ENCODE results near the gene HSD11B1. TPM values are rescaled to one million over a fixed set of nuclear protein-coding genes. Genes with fewer than 3 reads are reported as not detected.

Gene HSD11B1
- total RNA-seq, 1 experiment from 2014 or later = not detected

- no peak for TF ChIP-seq ARID4B (CRISPR knock-in tag; IDR thresholded peaks at IDR 0.05; ENCODE audit: borderline replicate concordance)
- no peak for TF ChIP-seq CBFB (CRISPR knock-in tag; IDR thresholded peaks at IDR 0.05; ENCODE audit: low read depth)
These were observed 43.6 kb upstream of the HSD11B1 start (continued) for GRCh38 chr1:209661071-209661470.

DNA sequence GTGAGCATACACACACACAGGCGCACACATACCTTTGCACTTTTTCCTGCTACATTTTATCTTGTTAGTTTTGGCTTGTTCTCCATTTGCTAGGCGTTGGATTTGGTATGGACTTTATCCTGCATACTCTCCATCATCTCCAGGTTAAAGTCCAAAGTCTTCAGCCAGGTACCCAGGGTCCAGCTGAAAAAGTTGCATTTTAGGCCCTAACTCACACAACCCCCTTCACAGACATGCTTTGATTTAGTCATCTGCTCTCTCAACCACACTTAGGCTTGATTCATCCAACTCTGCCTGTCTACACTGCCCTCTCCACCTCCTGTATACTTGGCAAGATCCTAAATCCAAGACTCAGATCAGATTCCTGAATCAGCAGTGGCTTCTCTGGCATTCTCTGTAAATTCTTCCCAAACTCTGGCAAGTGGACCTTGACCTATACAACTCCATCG, 41.7 kb upstream of the HSD11B1 start:
- H3K4me1 Mint-ChIP-seq = peaks cover 6% of the 10 kb centered on the region; the same call in 1 of the 2 replicates
- TF ChIP-seq GRHL2 (CRISPR knock-in tag; IDR thresholded peaks at IDR 0.05; ENCODE audit: insufficient replicate concordance, severe bottlenecking) (no peak), NFE2L1 (CRISPR knock-in tag; IDR thresholded peaks at IDR 0.05) (no peak), CDX4 (CRISPR knock-in tag; IDR thresholded peaks at IDR 0.05; ENCODE audit: borderline replicate concordance) (no peak), ZNF512 (CRISPR knock-in tag; IDR thresholded peaks at IDR 0.05; ENCODE audit: borderline replicate concordance) (no peak), MXD4 (CRISPR knock-in tag; IDR thresholded peaks at IDR 0.05; ENCODE audit: borderline replicate concordance) (no peak), TEAD1 (CRISPR knock-in tag; IDR thresholded peaks at IDR 0.05) (no peak), JUN (CRISPR knock-in tag; IDR thresholded peaks at IDR 0.05) (no peak), CREB1 (CRISPR knock-in tag; IDR thresholded peaks at IDR 0.05) (no peak), IRF2 (CRISPR knock-in tag; IDR thresholded peaks at IDR 0.05; ENCODE audit: borderline replicate concordance, low read depth) (no peak)
- TF ChIP-seq, protein P1, sequence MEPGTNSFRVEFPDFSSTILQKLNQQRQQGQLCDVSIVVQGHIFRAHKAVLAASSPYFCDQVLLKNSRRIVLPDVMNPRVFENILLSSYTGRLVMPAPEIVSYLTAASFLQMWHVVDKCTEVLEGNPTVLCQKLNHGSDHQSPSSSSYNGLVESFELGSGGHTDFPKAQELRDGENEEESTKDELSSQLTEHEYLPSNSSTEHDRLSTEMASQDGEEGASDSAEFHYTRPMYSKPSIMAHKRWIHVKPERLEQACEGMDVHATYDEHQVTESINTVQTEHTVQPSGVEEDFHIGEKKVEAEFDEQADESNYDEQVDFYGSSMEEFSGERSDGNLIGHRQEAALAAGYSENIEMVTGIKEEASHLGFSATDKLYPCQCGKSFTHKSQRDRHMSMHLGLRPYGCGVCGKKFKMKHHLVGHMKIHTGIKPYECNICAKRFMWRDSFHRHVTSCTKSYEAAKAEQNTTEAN (CRISPR knock-in tag; IDR thresholded peaks at IDR 0.05) = no peak
- TF ChIP-seq, protein P2, sequence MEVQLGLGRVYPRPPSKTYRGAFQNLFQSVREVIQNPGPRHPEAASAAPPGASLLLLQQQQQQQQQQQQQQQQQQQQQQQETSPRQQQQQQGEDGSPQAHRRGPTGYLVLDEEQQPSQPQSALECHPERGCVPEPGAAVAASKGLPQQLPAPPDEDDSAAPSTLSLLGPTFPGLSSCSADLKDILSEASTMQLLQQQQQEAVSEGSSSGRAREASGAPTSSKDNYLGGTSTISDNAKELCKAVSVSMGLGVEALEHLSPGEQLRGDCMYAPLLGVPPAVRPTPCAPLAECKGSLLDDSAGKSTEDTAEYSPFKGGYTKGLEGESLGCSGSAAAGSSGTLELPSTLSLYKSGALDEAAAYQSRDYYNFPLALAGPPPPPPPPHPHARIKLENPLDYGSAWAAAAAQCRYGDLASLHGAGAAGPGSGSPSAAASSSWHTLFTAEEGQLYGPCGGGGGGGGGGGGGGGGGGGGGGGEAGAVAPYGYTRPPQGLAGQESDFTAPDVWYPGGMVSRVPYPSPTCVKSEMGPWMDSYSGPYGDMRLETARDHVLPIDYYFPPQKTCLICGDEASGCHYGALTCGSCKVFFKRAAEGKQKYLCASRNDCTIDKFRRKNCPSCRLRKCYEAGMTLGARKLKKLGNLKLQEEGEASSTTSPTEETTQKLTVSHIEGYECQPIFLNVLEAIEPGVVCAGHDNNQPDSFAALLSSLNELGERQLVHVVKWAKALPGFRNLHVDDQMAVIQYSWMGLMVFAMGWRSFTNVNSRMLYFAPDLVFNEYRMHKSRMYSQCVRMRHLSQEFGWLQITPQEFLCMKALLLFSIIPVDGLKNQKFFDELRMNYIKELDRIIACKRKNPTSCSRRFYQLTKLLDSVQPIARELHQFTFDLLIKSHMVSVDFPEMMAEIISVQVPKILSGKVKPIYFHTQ (CRISPR knock-in tag; IDR thresholded peaks at IDR 0.05) = no peak
- TF ChIP-seq, protein P3, sequence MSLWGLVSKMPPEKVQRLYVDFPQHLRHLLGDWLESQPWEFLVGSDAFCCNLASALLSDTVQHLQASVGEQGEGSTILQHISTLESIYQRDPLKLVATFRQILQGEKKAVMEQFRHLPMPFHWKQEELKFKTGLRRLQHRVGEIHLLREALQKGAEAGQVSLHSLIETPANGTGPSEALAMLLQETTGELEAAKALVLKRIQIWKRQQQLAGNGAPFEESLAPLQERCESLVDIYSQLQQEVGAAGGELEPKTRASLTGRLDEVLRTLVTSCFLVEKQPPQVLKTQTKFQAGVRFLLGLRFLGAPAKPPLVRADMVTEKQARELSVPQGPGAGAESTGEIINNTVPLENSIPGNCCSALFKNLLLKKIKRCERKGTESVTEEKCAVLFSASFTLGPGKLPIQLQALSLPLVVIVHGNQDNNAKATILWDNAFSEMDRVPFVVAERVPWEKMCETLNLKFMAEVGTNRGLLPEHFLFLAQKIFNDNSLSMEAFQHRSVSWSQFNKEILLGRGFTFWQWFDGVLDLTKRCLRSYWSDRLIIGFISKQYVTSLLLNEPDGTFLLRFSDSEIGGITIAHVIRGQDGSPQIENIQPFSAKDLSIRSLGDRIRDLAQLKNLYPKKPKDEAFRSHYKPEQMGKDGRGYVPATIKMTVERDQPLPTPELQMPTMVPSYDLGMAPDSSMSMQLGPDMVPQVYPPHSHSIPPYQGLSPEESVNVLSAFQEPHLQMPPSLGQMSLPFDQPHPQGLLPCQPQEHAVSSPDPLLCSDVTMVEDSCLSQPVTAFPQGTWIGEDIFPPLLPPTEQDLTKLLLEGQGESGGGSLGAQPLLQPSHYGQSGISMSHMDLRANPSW (CRISPR knock-in tag; conservative IDR thresholded peaks at IDR 0.05; ENCODE audit: low read depth) = no peak
- H3K27me3 Mint-ChIP-seq (ENCODE audit: low read depth) = no peaks in the 10 kb centered on the region
- no peaks in the 10 kb centered on the region for H3K36me3 Mint-ChIP-seq
- ChIA-PET POLR2A (no interaction called here), CTCF (no interaction called here)
- no peak overlapping the region for H3K4me3 Mint-ChIP-seq
- no peak for ATAC-seq
- H3K9me3 Mint-ChIP-seq = no peaks in the 10 kb centered on the region
- no peak for DNase-seq (ENCODE audit: low spot score)
- no peak overlapping the region for H3K27ac Mint-ChIP-seq
